GM18507 (cell line): ENCODE measurements around the gene TACC2.

Experiments used
- DNase-seq: peaks from one replicate; pipeline ENCODE4 v3.0.0; 2011; ENCODE audit warnings: low read depth; ENCODE audit not compliant: insufficient read length; ENCODE audit errors: extremely low spot score
- FAIRE-seq: peaks from 2 replicates; lab custom pipeline; 2011; peaks lifted over from hg19 to GRCh38; lab: Jason Lieb, UNC

TACC2 gene

GRCh38 chr10:122173766-122174435 is 184.9 kb downstream of the TACC2 start:
- DNase-seq: no peak

DNA sequence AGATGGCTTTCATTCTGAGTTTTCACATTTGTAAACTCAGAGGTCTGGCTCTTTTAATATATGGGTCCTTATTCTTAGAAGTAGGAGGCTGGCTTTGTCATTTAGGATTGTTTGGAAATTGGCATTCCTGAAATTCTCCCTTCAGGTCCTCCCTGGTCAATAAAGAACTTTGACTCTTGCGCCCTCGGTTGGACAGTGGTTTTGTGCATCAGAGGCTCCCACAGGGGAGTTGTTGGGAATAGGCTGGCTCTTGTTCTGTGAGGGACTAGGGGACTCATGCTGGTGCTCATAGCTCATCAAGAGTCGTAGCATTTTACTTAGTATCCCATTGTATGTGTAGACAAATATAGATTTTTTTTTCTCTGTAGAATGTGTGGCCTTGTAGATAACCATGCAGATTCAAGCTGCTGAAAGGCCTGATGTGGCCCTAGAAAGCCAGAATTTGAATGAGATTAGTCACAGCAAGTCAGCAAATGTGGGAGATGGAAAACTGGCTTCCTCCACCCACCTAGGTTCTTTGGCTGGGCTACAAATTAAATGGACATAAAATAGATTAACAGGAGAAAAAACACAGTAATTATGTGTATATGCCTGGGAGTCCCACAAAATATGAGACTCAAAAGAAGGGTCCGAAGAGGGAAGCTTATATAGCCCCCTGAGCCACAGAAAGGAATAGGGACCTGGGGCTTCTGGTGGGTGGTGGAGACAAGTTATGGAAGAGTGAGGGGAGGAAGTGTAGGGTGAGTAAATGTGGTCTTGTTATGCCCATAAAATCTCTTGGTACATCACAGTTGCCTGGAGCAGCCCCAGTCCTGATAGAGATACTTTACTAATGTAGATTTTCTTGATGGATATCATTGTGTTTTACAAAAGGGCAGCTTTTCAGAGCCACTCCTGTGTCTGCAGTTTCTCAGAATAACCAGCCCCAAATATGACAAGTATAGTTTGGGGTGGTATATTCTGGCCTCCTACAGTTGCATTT is 187.6 kb downstream of the TACC2 start:
- FAIRE-seq: no peak
- DNase-seq: no peak

More at GRCh38 chr10:122173766-122174435, 184.9 kb downstream of the TACC2 start:
- FAIRE-seq: no peak

- DNase-seq (no peak), FAIRE-seq (no peak)
Measured at GRCh38 chr10:122178655-122179054, 189.7 kb downstream of the TACC2 start.

DNA sequence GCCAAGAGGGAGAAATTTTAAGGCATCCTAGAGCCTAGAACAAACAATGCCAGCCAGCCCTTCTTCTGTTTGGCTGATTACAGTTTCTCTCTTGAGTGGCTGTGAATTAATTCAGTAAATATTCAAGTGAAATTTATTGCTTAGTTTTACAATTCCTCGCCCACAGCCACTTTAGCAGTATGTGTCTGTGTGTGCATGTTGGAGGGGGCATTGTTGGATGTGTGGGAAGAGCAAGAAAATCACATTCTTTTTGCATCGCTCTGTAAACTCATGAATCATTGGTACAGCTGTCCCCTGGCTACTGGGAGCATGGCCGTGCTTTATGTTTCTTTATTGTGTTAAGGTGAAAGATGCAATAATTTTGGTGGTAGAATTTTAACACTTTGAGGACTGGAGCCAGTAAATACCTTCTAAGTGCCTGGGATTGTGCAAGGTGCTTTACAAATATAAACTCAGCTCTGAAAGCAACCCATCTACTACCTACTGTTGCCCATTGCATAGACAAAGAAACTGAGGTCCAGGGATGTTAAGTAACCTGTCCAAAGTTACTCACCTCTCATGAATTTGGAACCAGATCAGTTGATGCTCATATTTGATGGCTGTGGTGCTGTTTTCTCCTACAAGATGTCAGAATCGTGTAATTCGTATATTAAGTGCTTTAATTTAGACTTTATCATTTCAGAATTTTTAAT is 192.2 kb downstream of the TACC2 start:
- DNase-seq (no peak), FAIRE-seq (no peak)

DNA sequence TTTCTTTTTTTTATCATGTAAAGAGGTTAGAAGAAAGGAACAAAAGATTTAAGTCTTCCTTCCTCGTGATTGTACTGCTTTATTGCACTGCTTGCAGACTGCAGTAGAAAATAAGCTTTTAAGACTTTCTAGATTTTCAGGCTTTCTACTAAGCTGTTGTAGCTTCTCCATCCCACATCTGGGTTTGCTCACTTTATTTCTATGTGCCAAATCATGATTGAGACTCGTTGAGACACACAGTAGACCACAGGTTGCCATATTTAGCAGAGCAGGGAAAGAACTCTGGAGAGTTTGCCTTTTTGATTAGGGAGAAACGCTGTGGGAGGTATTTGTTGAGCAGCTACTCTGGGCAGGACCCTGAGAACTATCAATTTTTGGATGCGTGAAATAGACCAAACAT is 192.9 kb downstream of the TACC2 start:
- FAIRE-seq: no peak
- DNase-seq: no peak

- DNase-seq (no peak), FAIRE-seq (no peak)
Measured at GRCh38 chr10:122182308-122182707, 193.3 kb downstream of the TACC2 start.

DNA sequence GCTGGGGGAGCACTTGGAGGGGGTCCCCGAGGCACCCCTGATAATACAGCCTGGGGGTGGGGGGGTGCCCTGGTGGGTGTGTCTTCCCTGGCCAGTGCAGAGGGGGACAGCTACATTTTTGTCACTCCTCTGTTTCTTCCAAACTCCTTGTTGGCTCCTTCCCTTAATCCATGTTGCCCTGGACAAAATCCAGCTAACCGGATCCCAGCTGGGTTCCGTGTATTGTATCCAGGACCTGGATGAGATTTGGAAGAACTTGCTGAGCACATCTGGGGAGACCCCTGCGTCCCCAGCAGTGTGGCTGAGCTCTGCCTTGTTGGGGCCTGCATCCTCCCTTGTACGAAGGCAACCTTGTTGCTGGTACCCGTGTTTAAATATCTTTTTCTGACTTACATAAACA is 195.3 kb downstream of the TACC2 start:
- DNase-seq (no peak), FAIRE-seq (no peak)

DNA sequence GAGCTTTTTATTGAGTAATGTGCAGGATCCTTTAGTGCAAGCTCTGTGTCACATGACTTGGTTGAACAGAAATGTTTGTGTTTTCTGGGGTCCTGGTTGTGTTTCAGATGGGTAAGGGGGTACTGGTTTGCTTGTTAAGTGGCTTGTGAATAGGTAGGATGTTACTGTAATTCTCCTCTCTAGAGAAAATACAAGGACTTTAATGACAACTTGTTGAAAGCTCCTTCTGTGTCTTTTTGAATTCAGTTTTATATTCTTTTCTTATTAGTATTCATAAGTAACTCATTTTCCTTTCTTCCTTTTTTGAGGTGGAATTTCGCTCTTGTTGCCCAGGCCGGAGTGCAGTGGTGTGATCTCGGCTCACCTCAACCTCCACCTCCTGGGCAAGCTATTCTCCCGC is 196.7 kb downstream of the TACC2 start:
- DNase-seq (no peak), FAIRE-seq (no peak)

GRCh38 chr10:122186816-122187810 is 198.2 kb downstream of the TACC2 start:
- DNase-seq: no peak
- FAIRE-seq: no peak

- FAIRE-seq (no peak), DNase-seq (no peak)
Measured at GRCh38 chr10:122188706-122189105, 199.7 kb downstream of the TACC2 start.

GRCh38 chr10:122189185-122189584 is 200.2 kb downstream of the TACC2 start:
- FAIRE-seq: no peak
- no peak for DNase-seq

DNA sequence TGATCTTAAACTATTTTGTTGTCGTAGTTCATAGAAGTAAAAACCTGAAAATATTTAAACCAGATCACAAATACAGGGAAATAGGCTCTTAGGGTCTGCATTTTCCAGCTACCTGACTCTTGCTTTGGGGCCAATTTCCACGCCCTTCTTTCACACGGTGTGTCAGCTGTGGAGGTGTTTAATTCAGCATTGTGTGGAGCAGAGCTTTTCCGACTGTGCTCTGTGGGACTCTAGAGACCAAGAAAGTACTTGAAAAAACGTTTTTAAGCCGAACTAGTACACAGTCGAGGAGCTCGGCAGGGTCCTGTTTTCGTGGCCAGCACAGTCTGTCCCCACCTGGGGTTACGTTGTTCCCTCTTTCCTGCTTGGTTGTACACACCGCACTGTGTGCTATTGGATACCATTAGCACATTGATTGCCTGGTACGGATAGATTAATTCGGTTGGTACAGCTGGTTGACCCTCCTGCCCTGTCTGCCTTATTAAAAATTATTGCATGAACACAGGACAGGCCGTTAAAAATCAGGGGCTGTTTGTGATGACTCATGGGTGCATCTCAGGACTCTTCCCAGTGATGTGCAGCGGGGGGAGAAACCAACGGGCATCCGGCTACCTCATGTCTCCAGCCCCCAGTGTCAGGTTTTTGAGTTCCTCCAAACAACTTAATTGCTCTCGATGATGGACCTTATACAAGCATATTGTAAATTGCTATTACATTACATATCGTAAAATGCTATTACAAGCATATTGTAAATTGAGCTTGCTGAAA is 201.4 kb downstream of the TACC2 start:
- no peak for FAIRE-seq
- no peak for DNase-seq

DNA sequence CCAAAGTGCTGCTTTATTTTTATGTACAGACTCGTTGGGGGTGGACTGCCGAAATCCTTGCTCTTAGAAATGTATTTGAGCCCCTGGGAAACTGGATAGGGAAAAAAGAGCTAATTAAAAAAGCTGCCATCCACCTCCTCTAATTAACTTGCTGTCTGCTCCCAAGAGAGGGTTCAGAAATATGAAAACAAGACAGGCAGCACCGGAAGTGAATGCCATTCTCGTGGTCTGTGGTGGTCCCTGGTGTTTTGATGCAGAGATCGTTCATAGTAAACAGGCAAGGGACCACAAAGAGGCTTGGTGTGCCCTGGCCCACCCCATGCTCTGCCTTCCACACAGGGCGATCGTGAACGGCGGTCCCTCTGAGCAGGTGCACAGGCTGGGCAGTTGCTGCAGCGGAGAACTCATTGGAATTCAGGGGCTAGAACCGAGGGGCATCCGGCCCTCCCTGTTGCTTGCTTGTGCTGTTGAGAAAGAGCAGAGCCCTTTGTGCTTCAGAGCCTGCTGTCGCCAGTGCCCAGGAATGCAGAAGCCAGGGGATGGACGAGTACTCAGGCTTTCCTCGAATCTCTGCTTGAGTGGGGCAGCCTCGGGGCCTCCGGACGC is 203.1 kb downstream of the TACC2 start:
- DNase-seq (no peak), FAIRE-seq (no peak)

DNA sequence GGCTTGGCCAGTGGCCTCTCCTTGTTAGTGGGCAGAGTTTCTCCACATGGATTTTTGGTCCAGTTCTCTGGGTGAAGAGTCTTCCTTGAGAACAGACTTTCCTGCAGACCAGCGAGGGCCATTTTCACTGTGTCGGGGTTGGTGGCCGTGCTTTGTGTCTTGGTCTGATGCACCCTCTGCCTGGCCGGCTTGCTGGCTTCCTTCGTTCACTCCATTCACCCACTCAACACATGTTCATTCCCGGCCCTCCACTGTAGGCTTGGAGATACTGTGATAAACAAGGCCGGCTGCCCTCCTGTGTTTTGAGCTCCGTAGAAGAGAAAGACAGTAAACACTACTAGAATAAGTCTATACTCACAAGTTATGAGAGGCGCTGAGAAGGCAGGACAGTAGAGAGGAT is 205.3 kb downstream of the TACC2 start:
- FAIRE-seq (no peak), DNase-seq (no peak)

- DNase-seq (no peak), FAIRE-seq (no peak)
Measured at GRCh38 chr10:122196218-122196617, 207.3 kb downstream of the TACC2 start.

GRCh38 chr10:122197611-122198222 is 208.8 kb downstream of the TACC2 start:
- FAIRE-seq (no peak), DNase-seq (no peak)

- FAIRE-seq: no peak
- DNase-seq: no peak
Measured at GRCh38 chr10:122198631-122199030, 209.7 kb downstream of the TACC2 start.

DNA sequence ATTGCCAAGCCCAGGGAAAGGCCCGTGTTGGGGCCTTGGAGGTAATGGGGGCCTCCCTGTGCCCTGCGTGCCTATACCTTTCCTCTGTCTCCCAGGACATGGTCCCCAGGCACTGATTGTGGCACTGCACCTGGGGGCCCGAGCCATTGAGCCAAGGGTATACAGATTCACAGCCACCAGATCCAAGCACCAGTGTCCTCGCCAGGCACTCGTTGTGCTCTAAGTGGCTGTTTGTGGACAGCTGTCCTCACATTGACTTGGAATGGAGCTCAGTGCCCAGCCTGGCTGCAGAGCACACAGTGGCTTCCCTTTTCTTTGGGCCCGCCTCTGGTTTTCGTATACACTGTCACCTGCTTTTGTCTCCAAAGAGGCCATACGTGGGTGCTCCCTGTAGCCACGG is 210.1 kb downstream of the TACC2 start:
- FAIRE-seq (no peak), DNase-seq (no peak)
